GM12878 (cell line): Measurements from ENCODE around the gene SMCP. TPM values are rescaled to one million over a fixed set of nuclear protein-coding genes. Genes with fewer than 3 reads are reported as not detected.

Experiments used
- ATAC-seq: fragments of 200-7000 bp; cut with Tn5 transposase; 3 replicates; pipeline ENCODE4 v1.9.1; 2020; ENCODE audit warnings: mild to moderate bottlenecking, moderate library complexity
- BruUV-seq: library from RNA; stranded (reverse); fragments of 400-500 nt; replicated peaks from 2 replicates; lab custom pipeline; 2021; lab: Mats Ljungman, UMichigan
- CTCF ChIA-PET: fragments of 300-600 bp; sonication (Branson Sonifier 250); formaldehyde crosslinking; extraction: SDS; loops from one replicate; lab custom pipeline; 2021; ENCODE audit warnings: inconsistent platforms; lab: Yijun Ruan, JAX
- POLR2A ChIA-PET: fragments of 350-600 bp; formaldehyde crosslinking; extraction: SDS; loops from one replicate; lab custom pipeline; 2021; ENCODE audit warnings: inconsistent platforms; lab: Charles Lee
- RAD21 ChIA-PET: fragments of 300-600 bp; sonication (Branson Sonifier 250); formaldehyde crosslinking; loops from one replicate; lab custom pipeline; 2023; ENCODE audit warnings: antibody characterized with exemption; ENCODE audit not compliant: unreplicated experiment; lab: Charles Lee
- SMC1A ChIA-PET: fragments of 300-600 bp; sonication (Branson Sonifier 250); formaldehyde crosslinking; loops from one replicate; lab custom pipeline; 2023; ENCODE audit not compliant: unreplicated experiment, uncharacterized antibody; lab: Charles Lee
- DNase-seq: peaks from one replicate; pipeline ENCODE4 v3.0.0-alpha.2; 2011; ENCODE audit warnings: low read depth, low spot score
- FAIRE-seq: peaks from 3 replicates; lab custom pipeline; 2011; peaks lifted over from hg19 to GRCh38; lab: Jason Lieb, UNC
- H2AFZ ChIP-seq: 2 replicates; pipeline ENCODE4 v1.6.0; 2011; ENCODE audit warnings: low read depth, low read length, control low read depth; ENCODE audit not compliant: control insufficient read depth
- H3K27ac ChIP-seq: 2 replicates; pipeline ENCODE4 v1.5.1; 2011; ENCODE audit warnings: control low read depth; ENCODE audit not compliant: control insufficient read depth, insufficient read depth
- H3K27me3 ChIP-seq, 2 experiments: replicated peaks in 1 of 2; 2 replicates each; pipeline versions ENCODE4 v1.6.0 to v1.6.1; 2011; ENCODE audit warnings: low read length in 1 of 2; ENCODE audit not compliant: control insufficient read depth in 2 of 2, insufficient read depth in 2 of 2
- H3K36me3 ChIP-seq, 2 experiments: 2 replicates each; pipeline ENCODE4 v1.5.1; 2011; ENCODE audit warnings: low read length in 1 of 2; ENCODE audit not compliant: control insufficient read depth in 2 of 2, insufficient read depth in 2 of 2
- H3K4me1 ChIP-seq: 2 replicates; pipeline ENCODE4 v1.6.1; 2011; ENCODE audit warnings: mild to moderate bottlenecking, low read length, moderate library complexity, mixed read lengths; ENCODE audit not compliant: control insufficient read depth, insufficient read depth
- H3K4me2 ChIP-seq: 2 replicates; pipeline ENCODE4 v1.6.0; 2011; ENCODE audit warnings: control low read depth; ENCODE audit not compliant: control insufficient read depth, insufficient read depth
- H3K4me3 ChIP-seq: fragments of 200-600 bp; sonication (generic); 2 replicates; pipeline ENCODE4 v1.5.1; 2016
- H3K79me2 ChIP-seq: 2 replicates; pipeline ENCODE4 v1.6.0; 2011; ENCODE audit warnings: low read length; ENCODE audit not compliant: control insufficient read depth, insufficient read depth
- H3K9ac ChIP-seq: 2 replicates; pipeline ENCODE4 v1.8.0; 2011; ENCODE audit warnings: low read length, control low read depth, mixed read lengths; ENCODE audit not compliant: control insufficient read depth, insufficient read depth
- H3K9me3 ChIP-seq: replicated peaks from 3 replicates; pipeline ENCODE4 v1.5.1; 2011; ENCODE audit warnings: mild to moderate bottlenecking, low read length; ENCODE audit not compliant: control insufficient read depth, insufficient read depth
- H4K20me1 ChIP-seq: 2 replicates; pipeline ENCODE4 v1.6.0; 2011; ENCODE audit not compliant: control insufficient read depth, insufficient read depth
- WGBS: methylation state at CpG from one replicate; pipeline ENCODE4 v1.1.6; 2016; ENCODE audit warnings: low lambda C conversion rate; ENCODE audit not compliant: insufficient replicate concordance, insufficient coverage; ENCODE audit errors: missing lambda C conversion rate; 5-methylcytosine and 5-hydroxymethylcytosine counted together
- in situ Hi-C: fragments of 300-500 bp; cut with MboI; formaldehyde crosslinking; loops from 9 replicates; pipeline ENCODE4 v1.14.3; 2018; ENCODE audit warnings: mixed read lengths
- intact Hi-C: fragments of 100-400 bp; cut with micrococcal nuclease; formaldehyde crosslinking; loops from one replicate; pipeline ENCODE4 v1.14.2; 2022; ENCODE audit not compliant: unreplicated experiment
- polyA plus RNA-seq, 11 experiments: library from polyadenylated mRNA; depleted of rRNA in 4 of 11; unstranded in 6 of 11; stranded (reverse) in 5 of 11; fragments of >200 nt; fragmentation: Nextera tagmentation in 4 of 11; fragmentation: Illumina TruSeq in 1 of 11; extraction: Ambion mirVana in 4 of 11; extraction: Trizol in 1 of 11; gene quantifications; 1 replicate in 1 of 11; 2 replicates in 10 of 11; pipeline versions ENCODE4 v1.2.1 to v1.2.3, GENCODE V29; 2011 to 2016; ENCODE audit warnings: inconsistent platforms in 2 of 11, missing spikeins in 2 of 11, low read depth in 1 of 11
- total RNA-seq, 4 experiments: library from RNA; depleted of rRNA in 3 of 4; stranded (reverse); fragments of >200 nt in 3 of 4; fragmentation: Illumina TruSeq in 1 of 4; extraction: Trizol in 1 of 4; gene quantifications; 2 replicates each; pipeline versions ENCODE4 v1.2.1 to v1.2.3, GENCODE V29; 2013 to 2021
- TF ChIP-seq, protein P1 (sequence below): IDR thresholded peaks from 2 replicates; pipeline ENCODE4 v1.6.1; 2012; ENCODE audit warnings: mild to moderate bottlenecking, low read depth, low read length
- TF ChIP-seq, protein P2 (sequence below): IDR thresholded peaks from 2 replicates; pipeline ENCODE4 v1.6.1; 2012; ENCODE audit warnings: low read length, inconsistent platforms

The SMCP gene
- total and polyA plus RNA-seq, 10 of the 15 experiments (the other 5 are each of a cell fraction or from before 2014, with no cell fraction given) = 0.16 to 0.69 (median 0.27) TPM; not detected in 7

DNA sequence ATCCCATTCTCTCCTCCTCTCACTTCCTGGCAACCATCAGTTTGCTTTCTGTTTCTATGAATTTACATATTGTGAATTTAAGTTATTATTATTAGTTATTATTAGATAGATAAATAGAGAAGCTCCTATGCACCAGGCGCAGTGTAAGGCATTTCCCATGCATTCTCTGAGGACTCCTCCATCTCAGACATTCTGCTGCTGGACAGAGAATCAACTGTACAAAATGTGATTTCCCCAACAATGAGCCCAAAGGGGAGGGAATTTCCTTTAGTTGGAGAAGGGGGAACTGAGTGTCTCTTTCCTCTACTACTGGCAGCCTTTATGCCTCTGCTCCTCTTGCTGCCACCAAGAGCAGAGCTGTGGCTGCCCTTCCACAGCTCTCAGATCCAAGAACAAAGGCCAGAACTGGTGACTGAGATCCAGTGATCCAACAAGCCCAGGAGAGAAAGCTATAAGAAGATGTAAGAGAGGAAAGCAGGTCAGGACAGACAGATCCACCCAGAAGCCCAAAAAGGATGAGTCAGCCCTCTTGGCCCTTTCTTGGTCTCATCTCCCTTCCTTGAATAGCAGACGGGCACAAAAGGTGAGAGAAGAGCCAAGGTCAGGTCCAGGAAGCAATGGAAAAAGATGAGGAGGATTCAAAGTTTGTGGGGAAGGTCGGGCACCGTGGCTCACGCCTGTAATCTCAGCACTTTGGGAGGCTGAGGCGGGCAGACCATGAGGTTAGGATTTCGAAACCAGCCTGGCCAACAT is 26.7 kb downstream of the SMCP start:
- WGBS = 55% methylated on average over 7 of the region's 7 CpGs
- TF ChIP-seq, protein P1, sequence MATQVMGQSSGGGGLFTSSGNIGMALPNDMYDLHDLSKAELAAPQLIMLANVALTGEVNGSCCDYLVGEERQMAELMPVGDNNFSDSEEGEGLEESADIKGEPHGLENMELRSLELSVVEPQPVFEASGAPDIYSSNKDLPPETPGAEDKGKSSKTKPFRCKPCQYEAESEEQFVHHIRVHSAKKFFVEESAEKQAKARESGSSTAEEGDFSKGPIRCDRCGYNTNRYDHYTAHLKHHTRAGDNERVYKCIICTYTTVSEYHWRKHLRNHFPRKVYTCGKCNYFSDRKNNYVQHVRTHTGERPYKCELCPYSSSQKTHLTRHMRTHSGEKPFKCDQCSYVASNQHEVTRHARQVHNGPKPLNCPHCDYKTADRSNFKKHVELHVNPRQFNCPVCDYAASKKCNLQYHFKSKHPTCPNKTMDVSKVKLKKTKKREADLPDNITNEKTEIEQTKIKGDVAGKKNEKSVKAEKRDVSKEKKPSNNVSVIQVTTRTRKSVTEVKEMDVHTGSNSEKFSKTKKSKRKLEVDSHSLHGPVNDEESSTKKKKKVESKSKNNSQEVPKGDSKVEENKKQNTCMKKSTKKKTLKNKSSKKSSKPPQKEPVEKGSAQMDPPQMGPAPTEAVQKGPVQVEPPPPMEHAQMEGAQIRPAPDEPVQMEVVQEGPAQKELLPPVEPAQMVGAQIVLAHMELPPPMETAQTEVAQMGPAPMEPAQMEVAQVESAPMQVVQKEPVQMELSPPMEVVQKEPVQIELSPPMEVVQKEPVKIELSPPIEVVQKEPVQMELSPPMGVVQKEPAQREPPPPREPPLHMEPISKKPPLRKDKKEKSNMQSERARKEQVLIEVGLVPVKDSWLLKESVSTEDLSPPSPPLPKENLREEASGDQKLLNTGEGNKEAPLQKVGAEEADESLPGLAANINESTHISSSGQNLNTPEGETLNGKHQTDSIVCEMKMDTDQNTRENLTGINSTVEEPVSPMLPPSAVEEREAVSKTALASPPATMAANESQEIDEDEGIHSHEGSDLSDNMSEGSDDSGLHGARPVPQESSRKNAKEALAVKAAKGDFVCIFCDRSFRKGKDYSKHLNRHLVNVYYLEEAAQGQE = peak; percentile 67; the same call in 1 of the 2 replicates
- TF ChIP-seq, protein P2, sequence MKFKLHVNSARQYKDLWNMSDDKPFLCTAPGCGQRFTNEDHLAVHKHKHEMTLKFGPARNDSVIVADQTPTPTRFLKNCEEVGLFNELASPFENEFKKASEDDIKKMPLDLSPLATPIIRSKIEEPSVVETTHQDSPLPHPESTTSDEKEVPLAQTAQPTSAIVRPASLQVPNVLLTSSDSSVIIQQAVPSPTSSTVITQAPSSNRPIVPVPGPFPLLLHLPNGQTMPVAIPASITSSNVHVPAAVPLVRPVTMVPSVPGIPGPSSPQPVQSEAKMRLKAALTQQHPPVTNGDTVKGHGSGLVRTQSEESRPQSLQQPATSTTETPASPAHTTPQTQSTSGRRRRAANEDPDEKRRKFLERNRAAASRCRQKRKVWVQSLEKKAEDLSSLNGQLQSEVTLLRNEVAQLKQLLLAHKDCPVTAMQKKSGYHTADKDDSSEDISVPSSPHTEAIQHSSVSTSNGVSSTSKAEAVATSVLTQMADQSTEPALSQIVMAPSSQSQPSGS = no peak
- no TSS peak for BruUV-seq
- CTCF ChIA-PET = interaction anchor here (1.0 to 1.8 kb wide), 4 partner anchors 9 to 35 kb away, joined by 3 to 5 read pairs (median 3); no protein-coding TSS in a partner anchor
- Histone ChIP-seq H3K79me2 (no peaks in the 10 kb centered on the region), H3K36me3 (no peaks in the 10 kb centered on the region), H3K4me2 (no peak overlapping the region; the same call in 1 of the 2 replicates), H3K27ac (no peak overlapping the region), H3K4me1 (peaks cover 40% of the 10 kb centered on the region), H3K9ac (no peak overlapping the region), H2AFZ (no peak overlapping the region), H3K27me3 (no peaks in the 10 kb centered on the region; a peak in 1 of 4 replicates), H4K20me1 (no peaks in the 10 kb centered on the region), H3K9me3 (no peaks in the 10 kb centered on the region), H3K4me3 (no peak overlapping the region)
- in situ Hi-C loops (no loop called here), intact Hi-C loops (no loop called here)
- SMC1A ChIA-PET = interaction anchor here (0.7 to 1.4 kb wide), 3 partner anchors 16 to 140 kb away, joined by 3 to 5 read pairs (median 3); no protein-coding TSS in a partner anchor
- POLR2A ChIA-PET = interaction anchor here (0.8 kb wide), 1 partner anchor 9 kb away, joined by 6 read pairs; no protein-coding TSS in a partner anchor
- ATAC-seq (no peak), DNase-seq (no peak), FAIRE-seq (no peak)
- RAD21 ChIA-PET = interaction anchor here (1.0 to 1.6 kb wide), 2 partner anchors 9 kb away, joined by 4 read pairs; no protein-coding TSS in a partner anchor
